KMS-11 (cell line): Measurements from ENCODE around the gene LSR.

ENCODE experiments used
- H2AFZ ChIP-seq: fragments of 200-600 bp; sonication (generic); 2 replicates; pipeline ENCODE4 v1.6.1; 2016; ENCODE audit warnings: antibody characterized with exemption, mixed run types, low read depth
- H3K27ac ChIP-seq: fragments of 200-600 bp; sonication (generic); 2 replicates; pipeline ENCODE4 v1.6.1; 2016; ENCODE audit warnings: mild to moderate bottlenecking, mixed run types
- H3K27me3 ChIP-seq: fragments of 200-600 bp; sonication (generic); 2 replicates; pipeline ENCODE4 v1.6.1; 2017; ENCODE audit warnings: mild to moderate bottlenecking, low read depth, mixed run types, moderate library complexity; ENCODE audit not compliant: insufficient read depth
- H3K36me3 ChIP-seq: fragments of 200-600 bp; sonication (generic); 2 replicates; pipeline ENCODE4 v1.6.1; 2017; ENCODE audit warnings: mild to moderate bottlenecking, mixed run types; ENCODE audit not compliant: insufficient read depth
- H3K4me1 ChIP-seq: fragments of 200-600 bp; sonication (generic); 2 replicates; pipeline ENCODE4 v1.6.1; 2016; ENCODE audit warnings: mild to moderate bottlenecking, low read depth, mixed run types; ENCODE audit not compliant: poor library complexity, severe bottlenecking
- H3K4me2 ChIP-seq: fragments of 200-600 bp; sonication (generic); 2 replicates; pipeline ENCODE4 v1.7.0; 2016; ENCODE audit warnings: mild to moderate bottlenecking, mixed run types
- H3K4me3 ChIP-seq: fragments of 200-600 bp; sonication (generic); IDR thresholded peaks from 2 replicates; pipeline ENCODE4 v1.6.1; 2017; ENCODE audit warnings: low read depth, low read length, mixed read lengths; ENCODE audit not compliant: insufficient read depth
- H3K79me2 ChIP-seq: fragments of 200-600 bp; sonication (generic); 2 replicates; pipeline ENCODE4 v1.6.1; 2016; ENCODE audit warnings: low read depth, mixed run types; ENCODE audit not compliant: insufficient read depth
- H3K9ac ChIP-seq: fragments of 200-600 bp; sonication (generic); 2 replicates; pipeline ENCODE4 v1.6.1; 2016; ENCODE audit warnings: mild to moderate bottlenecking, mixed run types
- H4K20me1 ChIP-seq: fragments of 200-600 bp; sonication (generic); 2 replicates; pipeline ENCODE4 v1.6.1; 2016; ENCODE audit warnings: mild to moderate bottlenecking, mixed run types; ENCODE audit not compliant: insufficient read depth
- CTCF ChIP-seq: fragments of 200-600 bp; sonication (generic); conservative IDR thresholded peaks from 2 replicates; pipeline ENCODE4 v1.6.1; 2017; ENCODE audit warnings: low read depth, mild to moderate bottlenecking, antibody characterized with exemption, low read length, moderate library complexity, mixed read lengths

Gene LSR

GRCh38 chr19:35299523-35300338 is 50.9 kb downstream of the LSR start:
- no peaks in the 10 kb centered on the region for H3K4me1 ChIP-seq
- H3K4me3 ChIP-seq: no peak overlapping the region

GRCh38 chr19:35300339-35300649 is 51.5 kb downstream of the LSR start:
- Histone ChIP-seq H4K20me1 (no peaks in the 10 kb centered on the region), H3K79me2 (no peaks in the 10 kb centered on the region), H2AFZ (no peak overlapping the region), H3K4me2 (no peak overlapping the region), H3K9ac (no peak overlapping the region), H3K27me3 (peaks cover 29% of the 10 kb centered on the region; the same call in 1 of the 2 replicates), H3K4me1 (no peaks in the 10 kb centered on the region), H3K4me3 (no peak overlapping the region), H3K27ac (no peak overlapping the region), H3K36me3 (no peaks in the 10 kb centered on the region)
- no peak for TF ChIP-seq CTCF

More at GRCh38 chr19:35299523-35300338, 50.9 kb downstream of the LSR start:
- no peak overlapping the region for H2AFZ ChIP-seq
- peaks cover 30% of the 10 kb centered on the region; the same call in 1 of the 2 replicates for H3K27me3 ChIP-seq
- no peak for TF ChIP-seq CTCF
- H3K79me2 ChIP-seq: no peaks in the 10 kb centered on the region
- H3K9ac ChIP-seq: no peak overlapping the region
- no peaks in the 10 kb centered on the region for H4K20me1 ChIP-seq
- H3K4me2 ChIP-seq: no peak overlapping the region
- no peak overlapping the region for H3K27ac ChIP-seq
- H3K36me3 ChIP-seq: no peaks in the 10 kb centered on the region

- no peak overlapping the region for H3K9ac ChIP-seq
- no peak overlapping the region for H2AFZ ChIP-seq
- no peak for TF ChIP-seq CTCF
- H3K4me1 ChIP-seq: no peaks in the 10 kb centered on the region
- no peaks in the 10 kb centered on the region for H4K20me1 ChIP-seq
- H3K4me3 ChIP-seq: no peak overlapping the region
- H3K36me3 ChIP-seq: no peaks in the 10 kb centered on the region
- no peak overlapping the region for H3K4me2 ChIP-seq
- H3K27ac ChIP-seq: no peak overlapping the region
- H3K27me3 ChIP-seq: peaks cover 29% of the 10 kb centered on the region; the same call in 1 of the 2 replicates
- H3K79me2 ChIP-seq: no peaks in the 10 kb centered on the region
Measured at GRCh38 chr19:35301961-35302360, 53.2 kb downstream of the LSR start.

- H2AFZ ChIP-seq: no peak overlapping the region
- no peak overlapping the region for H3K4me2 ChIP-seq
- H3K4me3 ChIP-seq: no peak overlapping the region
- H3K36me3 ChIP-seq: no peaks in the 10 kb centered on the region
- no peaks in the 10 kb centered on the region for H3K79me2 ChIP-seq
- no peak for TF ChIP-seq CTCF
- H3K27ac ChIP-seq: no peak overlapping the region
- H3K27me3 ChIP-seq: peaks cover 31% of the 10 kb centered on the region; the same call in 1 of the 2 replicates
- no peak overlapping the region for H3K9ac ChIP-seq
- H4K20me1 ChIP-seq: no peaks in the 10 kb centered on the region
- H3K4me1 ChIP-seq: no peaks in the 10 kb centered on the region
Measured at GRCh38 chr19:35302446-35302845, 53.6 kb downstream of the LSR start.
